Ectodermal cell (in vitro differentiated cells): ENCODE measurements around the gene RCOR1. TPM values are rescaled to one million over a fixed set of nuclear protein-coding genes. Genes with fewer than 3 reads are reported as not detected.
"Not testable (repeated sequence)": the region's sequence is repeated elsewhere in the genome, so short reads cannot be mapped to it uniquely, and the experiment has no call there.

Experiments used
- H3K27ac ChIP-seq: 2 replicates; pipeline ENCODE4 v1.7.0; 2013; ENCODE audit warnings: mild to moderate bottlenecking, low read depth, low read length; ENCODE audit not compliant: insufficient read depth, poor library complexity, severe bottlenecking
- H3K27me3 ChIP-seq: 2 replicates; pipeline ENCODE4 v1.7.0; 2013; ENCODE audit warnings: mild to moderate bottlenecking, low read length; ENCODE audit not compliant: insufficient read depth, control insufficient read depth, poor library complexity, severe bottlenecking
- H3K36me3 ChIP-seq: one replicate; pipeline ENCODE4 v1.7.0; 2013; ENCODE audit warnings: low read length; ENCODE audit not compliant: control insufficient read depth, insufficient read depth
- H3K4me1 ChIP-seq: one replicate; pipeline ENCODE4 v1.7.0; 2013; ENCODE audit warnings: low read length; ENCODE audit not compliant: control insufficient read depth, insufficient read depth
- H3K4me3 ChIP-seq: 2 replicates; pipeline ENCODE4 v1.7.0; 2013; ENCODE audit warnings: low read depth, low read length, control low read depth; ENCODE audit not compliant: insufficient read depth
- H3K9me3 ChIP-seq: 2 replicates; pipeline ENCODE4 v1.7.0; 2013; ENCODE audit warnings: mild to moderate bottlenecking, low read length, moderate library complexity; ENCODE audit not compliant: control insufficient read depth
- WGBS, 2 experiments: methylation state at CpG; one replicate each; pipeline ENCODE4 v1.1.7; 2013; ENCODE audit warnings: missing lambda C conversion rate in 2 of 2; 5-methylcytosine and 5-hydroxymethylcytosine counted together
- polyA plus RNA-seq, 4 experiments: library from polyadenylated mRNA; stranded (reverse); fragments of 50-300 nt; gene quantifications; one replicate each; pipeline ENCODE4 v1.2.3, GENCODE V29; 2013

The RCOR1 gene
- 28.7 TPM for polyA plus RNA-seq (2013, experiment 1 of 4)
- polyA plus RNA-seq (2013, experiment 2 of 4) = 28.9 TPM
- 21.9 TPM for polyA plus RNA-seq (2013, experiment 3 of 4)
- polyA plus RNA-seq (2013, experiment 4 of 4) = 24.7 TPM

DNA sequence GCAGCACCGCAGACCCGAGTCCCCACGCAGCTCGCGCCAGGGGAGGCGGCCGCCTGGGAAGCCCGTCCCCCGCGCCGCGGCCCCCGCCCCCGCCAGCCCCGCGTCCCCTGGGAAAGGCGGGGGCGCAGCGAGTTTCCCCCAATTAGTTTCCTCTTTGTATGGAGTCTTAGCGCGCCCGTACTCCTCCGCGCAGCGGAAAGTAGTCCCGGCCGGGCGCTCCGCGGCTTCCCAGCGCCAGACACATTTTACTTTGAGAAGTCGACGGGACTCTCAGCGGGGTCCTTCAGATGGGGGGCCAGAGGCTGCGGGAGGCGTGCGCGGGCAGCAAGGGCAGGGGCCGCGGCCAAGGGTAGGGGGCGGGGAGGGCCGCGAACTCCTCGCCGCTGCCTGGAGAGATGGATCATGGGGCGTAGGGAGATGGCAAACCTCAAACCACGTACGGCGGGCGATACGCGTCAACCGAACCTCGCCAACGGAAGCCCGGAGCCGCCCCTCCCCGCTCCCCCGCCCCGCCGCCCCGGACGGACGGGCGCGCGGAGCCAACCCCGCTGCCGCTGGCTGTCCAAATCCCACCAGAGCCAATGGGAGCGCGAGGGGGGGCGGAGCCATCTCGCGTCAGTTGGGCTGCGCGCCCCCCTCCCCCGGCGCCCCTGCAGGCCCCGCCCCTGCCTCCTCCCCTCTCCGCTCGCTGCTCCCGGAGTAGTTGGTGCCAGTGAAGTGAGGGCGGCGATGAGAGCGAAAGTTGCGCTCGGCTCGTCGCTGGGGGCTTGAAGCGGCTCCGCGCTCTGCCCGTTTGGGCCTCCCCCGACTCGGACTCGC lies at the start of gene RCOR1:
TSS of gene RCOR1 (plus strand) at position 706 of the 819 bp plus-strand sequence. CDS start 238 bp downstream, outside the sequence.
- Histone ChIP-seq H3K27ac (peak within 1 kb of the TSS; percentile 99), H3K27me3 (no peaks in the 10 kb centered on the region), H3K36me3 (no peaks in the 10 kb centered on the region), H3K4me3 (peak within 1 kb of the TSS; percentile 89), H3K4me1 (peaks cover 6% of the 10 kb centered on the region), H3K9me3 (no peaks in the 10 kb centered on the region)
- 0% methylated on average over 95 to 96 of the region's 96 CpGs for WGBS, 2 experiments

DNA sequence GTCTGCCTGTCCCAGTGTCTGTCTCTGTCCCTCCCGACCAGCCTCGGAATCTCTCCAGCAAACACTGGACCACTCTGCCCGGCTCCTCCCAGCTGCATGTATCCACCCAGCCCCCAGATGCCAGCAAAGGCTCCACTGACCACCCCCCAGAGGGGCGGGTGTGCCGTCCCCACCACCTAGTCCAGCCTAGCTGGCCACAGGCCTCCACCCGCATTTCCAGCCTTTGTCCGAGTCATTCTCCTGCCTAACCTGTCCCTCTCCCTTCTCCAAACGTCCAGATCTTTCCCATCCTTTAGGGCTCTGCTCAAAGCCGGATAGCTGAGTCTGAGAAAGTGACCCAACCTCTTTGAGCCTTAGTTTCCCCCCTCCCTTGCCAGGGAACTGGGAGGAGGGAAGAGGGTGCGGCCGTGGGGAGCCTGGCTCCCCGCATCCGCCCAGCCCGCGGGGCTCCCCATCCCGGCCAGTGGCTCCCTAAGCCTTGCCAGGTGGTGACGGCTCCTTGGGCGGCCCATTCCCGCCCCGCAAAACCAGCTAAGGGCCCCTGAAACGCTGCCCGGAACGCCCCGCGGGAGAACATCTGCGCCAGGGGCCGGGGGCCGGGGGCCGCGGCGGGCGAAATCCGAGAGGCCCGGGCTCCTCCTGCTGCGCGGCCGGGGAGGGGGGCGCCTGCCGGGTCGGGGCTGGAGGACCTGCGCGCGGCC lies 48.3 kb upstream of the RCOR1 start:
- 16 to 19% methylated on average over 43 of the region's 43 CpGs for WGBS, 2 experiments
- no peaks in the 10 kb centered on the region for H3K36me3 ChIP-seq
- H3K27me3 ChIP-seq = peaks cover 24% of the 10 kb centered on the region
- no peak overlapping the region for H3K27ac ChIP-seq
- peaks cover 26% of the 10 kb centered on the region for H3K4me1 ChIP-seq
- no peaks in the 10 kb centered on the region for H3K9me3 ChIP-seq
- no peak overlapping the region for H3K4me3 ChIP-seq

DNA sequence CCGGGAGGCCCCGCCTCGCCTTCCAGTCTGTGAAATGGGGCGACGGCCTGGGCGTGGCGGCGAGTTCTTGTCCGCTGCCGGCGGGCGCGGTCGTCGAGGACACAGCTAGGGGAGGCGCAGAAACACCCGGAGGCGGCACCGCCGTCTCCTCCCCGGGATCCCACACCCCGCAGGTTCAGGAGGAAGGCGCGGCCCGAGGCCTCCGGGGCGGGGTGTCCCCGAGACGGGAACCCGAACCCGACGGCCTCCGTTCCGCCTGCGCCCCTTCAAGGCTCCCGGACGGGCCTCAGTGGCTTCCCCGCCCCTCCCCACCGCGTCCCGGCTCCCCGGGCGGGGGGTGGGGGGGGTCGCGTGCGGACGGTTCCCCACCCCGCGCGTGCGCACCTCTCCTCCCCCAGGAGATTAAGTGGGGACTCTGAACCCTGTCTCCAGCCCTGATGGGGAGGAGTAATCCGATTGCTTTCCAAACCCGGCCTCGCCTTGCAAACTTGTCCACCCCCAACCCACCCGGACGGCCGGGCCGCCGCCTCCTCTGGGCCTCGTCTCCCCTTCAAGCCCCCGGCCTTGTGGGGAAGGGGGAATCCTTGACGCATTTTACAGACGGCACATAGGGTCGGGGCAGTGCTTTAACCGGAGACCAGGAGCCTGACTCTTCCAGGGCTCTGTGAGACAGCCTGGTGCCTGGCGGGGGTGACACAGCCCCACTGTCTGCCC lies 47.5 kb upstream of the RCOR1 start:
- WGBS, 2 experiments = 9 to 12% methylated on average over 66 of the region's 66 CpGs
- Histone ChIP-seq H3K27me3 (peaks cover 24% of the 10 kb centered on the region), H3K9me3 (no peaks in the 10 kb centered on the region), H3K4me1 (peaks cover 20% of the 10 kb centered on the region), H3K4me3 (no peak overlapping the region), H3K27ac (peak overlapping the region; percentile 26), H3K36me3 (no peaks in the 10 kb centered on the region)

DNA sequence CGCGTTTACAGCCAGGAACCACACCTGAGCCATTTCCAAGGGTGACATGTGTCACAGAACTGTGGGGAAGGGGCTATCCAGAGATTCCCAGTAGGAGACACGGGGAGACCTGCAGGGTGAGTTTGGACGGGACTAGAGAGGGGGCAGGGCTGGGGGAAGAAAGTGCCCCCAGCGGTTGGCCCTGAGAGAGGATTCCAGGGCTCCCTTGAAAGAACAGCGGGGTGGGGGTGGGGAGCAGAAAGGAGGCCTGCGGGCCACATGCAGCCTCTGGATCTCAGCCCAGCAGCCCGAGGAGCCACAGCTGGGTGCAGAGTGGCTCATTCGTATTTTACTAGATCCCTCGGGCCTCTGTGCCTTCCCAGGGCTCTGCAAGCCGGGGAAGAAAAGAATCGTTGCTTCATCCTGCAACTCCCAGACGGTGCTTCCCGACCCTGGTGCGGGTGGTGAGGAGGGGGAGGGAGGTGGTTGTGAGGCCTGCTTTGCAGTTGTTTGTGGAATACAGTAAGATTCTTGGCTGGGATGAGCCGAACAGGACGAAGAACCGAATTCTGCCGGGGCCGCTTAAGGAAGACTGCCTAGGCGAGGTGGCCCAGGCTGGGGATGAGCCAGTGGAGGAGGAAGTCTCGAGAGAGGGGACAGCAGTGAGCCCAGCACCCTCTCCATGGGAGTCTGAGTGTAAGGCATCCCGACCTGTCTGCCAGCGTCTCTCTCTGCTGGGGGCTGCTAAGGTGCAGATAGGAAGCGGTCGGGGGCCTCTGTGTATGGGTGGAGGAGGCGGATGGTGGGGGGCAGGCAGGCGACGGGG lies 46.8 kb upstream of the RCOR1 start:
- H3K27ac ChIP-seq = peak overlapping the region; percentile 26
- H3K9me3 ChIP-seq = no peaks in the 10 kb centered on the region
- H3K27me3 ChIP-seq = peaks cover 24% of the 10 kb centered on the region
- peaks cover 14% of the 10 kb centered on the region for H3K4me1 ChIP-seq
- H3K36me3 ChIP-seq = no peaks in the 10 kb centered on the region
- no peak overlapping the region for H3K4me3 ChIP-seq
- 26 to 28% methylated on average over 29 of the region's 29 CpGs for WGBS, 2 experiments

DNA sequence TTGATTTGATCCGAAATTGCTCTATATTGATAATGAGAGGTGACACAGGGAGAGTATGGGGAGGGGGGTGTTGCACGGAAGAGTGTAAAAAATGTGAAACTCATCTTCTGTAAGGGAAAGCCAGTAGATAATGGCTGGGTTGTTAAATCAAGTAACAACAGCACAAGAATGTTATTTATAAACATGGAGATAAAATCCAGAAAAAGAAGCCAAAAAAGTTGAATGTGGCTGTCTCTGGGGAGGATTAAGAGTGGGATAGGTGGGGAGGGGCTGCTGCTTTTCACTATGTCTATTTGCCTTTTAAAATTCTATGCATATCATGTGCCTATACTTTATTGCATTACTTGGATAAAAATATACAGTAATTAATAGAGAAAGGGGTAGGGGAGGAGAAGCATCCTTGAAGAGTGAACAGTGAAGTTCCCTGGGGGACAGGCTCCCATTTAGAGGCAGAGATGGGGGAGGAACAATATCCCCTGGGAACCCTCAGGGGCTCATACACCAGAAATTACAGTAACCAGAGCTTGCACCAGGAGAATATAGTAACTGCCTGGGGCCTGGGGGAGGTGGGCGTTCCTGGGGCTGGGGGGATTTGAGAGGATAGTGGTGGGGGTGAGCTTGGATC lies 43.7 kb upstream of the RCOR1 start:
- H3K9me3 ChIP-seq = no peaks in the 10 kb centered on the region
- H3K4me1 ChIP-seq = peaks cover 18% of the 10 kb centered on the region
- WGBS, 2 experiments = 87 to 93% methylated on average over 3 of the region's 3 CpGs
- H3K27ac ChIP-seq = no peak overlapping the region
- no peak overlapping the region for H3K4me3 ChIP-seq
- peaks cover 24% of the 10 kb centered on the region for H3K27me3 ChIP-seq
- no peaks in the 10 kb centered on the region for H3K36me3 ChIP-seq

DNA sequence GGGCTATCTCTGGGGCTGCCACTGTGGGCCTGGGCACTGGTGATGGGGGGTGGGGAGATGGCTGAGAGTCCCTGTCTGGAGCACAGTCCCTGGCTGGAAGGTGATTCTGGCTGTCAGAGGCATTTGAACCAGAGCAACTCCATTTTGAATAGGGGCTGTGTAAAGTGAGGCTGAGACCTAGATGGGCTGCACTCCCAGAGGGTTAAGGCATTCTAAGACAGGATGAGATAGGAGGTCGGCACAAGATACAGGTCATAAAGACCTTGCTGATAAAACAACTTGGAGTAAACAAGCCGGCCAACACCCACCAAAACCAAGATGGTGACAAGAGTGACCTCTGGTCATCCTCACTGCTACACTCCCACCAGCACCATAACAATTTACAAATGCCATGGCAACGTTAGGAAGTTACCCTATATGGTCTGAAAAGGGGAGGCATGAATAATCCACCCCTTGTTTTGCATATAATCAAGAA lies 41.5 kb upstream of the RCOR1 start:
- H3K4me1 ChIP-seq, H3K27me3 ChIP-seq, H3K36me3 ChIP-seq, H3K9me3 ChIP-seq, H3K4me3 ChIP-seq, H3K27ac ChIP-seq: not testable (repeated sequence)
- WGBS, 2 experiments = 88 to 89% methylated on average over 3 of the region's 3 CpGs

DNA sequence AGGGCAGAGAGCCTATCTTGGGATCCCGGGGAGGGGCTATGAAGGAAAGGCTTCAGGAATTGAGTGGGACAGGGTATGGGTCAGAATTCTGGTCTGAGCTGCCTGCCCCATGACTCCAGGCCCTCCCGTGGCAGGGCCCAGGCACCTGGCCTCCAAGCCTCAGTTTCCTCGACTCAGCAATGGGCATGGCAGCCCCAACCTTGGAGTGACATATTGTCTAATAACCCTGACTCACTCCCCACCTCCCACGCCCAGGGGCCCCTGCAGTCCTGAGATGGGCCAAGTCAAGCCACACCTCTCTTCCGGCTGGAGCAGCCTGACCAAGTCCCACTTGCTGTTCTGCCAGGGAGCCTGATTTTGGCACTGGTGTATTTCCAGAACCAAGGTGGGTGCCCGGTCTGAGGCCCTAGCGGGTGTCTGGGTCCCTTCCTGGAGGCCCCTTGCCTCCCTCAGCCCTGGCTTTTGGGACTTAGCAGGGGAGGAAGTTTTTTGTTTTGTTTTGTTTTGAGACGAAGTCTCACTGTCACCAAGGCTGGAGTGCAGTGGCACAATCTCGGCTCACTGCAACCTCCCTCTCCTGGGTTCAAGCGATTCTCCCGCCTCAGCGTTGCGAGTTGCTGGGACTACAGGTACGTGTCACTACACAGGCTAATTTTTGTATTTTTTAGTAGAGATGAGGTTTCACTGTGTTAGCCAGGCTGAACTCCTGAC lies 40.3 kb upstream of the RCOR1 start:
- no peaks in the 10 kb centered on the region for H3K27me3 ChIP-seq
- no peaks in the 10 kb centered on the region for H3K36me3 ChIP-seq
- no peak overlapping the region for H3K27ac ChIP-seq
- WGBS, 2 experiments = 77% methylated on average over 14 of the region's 14 CpGs
- no peaks in the 10 kb centered on the region for H3K9me3 ChIP-seq
- no peak overlapping the region for H3K4me3 ChIP-seq
- peaks cover 4% of the 10 kb centered on the region for H3K4me1 ChIP-seq

DNA sequence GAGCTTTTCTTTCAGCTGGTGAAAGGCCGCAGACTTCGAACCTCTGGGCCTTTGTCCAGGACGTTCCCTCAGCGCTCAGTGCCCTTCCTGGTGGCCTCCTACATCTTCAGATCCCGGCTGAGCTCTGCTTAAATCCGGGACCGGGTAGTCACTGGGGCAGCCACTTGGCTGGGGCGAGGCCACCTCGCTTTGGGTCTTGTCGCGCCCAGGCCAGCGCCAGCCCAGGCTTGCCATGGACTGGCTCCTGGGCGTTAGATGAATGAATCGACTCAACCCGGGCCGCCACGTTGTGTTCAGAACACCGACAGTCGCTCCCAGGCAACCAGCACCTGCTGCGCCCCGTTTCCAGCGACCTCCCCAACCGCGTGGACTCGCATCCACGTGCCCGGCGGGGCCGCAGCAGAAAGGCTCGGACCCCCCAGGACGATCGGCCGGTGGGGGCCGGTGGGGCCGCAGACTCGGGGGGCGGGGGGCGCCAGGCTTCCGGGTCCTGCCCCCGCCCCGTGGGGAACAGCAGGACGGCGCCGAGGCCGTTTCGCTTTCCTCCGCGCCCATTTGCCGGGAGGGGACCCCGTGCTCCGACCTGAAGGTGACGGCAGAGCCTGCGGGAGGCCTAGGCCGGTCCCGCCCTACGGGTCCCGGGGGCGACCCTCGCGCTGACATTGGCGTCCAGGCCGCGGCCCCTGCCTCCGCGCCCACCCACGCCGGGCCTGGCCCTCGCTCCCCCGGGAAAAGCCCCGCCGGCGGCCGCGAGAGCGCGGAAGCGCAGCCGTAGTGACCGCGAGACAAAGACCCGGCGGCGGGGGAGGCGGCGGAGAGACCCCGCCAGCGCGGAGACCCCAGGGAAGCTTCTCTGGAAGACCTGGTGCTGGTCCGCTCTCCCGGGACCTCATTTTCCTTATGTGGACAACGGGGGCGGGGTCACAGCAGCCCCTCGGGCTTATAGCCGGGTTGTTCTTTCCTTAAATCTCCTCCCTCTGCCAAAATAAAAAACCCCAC lies 37.3 kb upstream of the RCOR1 start:
- no peaks in the 10 kb centered on the region for H3K27me3 ChIP-seq
- H3K36me3 ChIP-seq = no peaks in the 10 kb centered on the region
- no peak overlapping the region for H3K27ac ChIP-seq
- 6 to 7% methylated on average over 94 of the region's 94 CpGs for WGBS, 2 experiments
- peak overlapping the region; percentile 51 for H3K4me3 ChIP-seq
- peaks cover 4% of the 10 kb centered on the region for H3K4me1 ChIP-seq
- H3K9me3 ChIP-seq = no peaks in the 10 kb centered on the region
